ENCODE data around the gene IL34.
"Not testable (repeated sequence)": the region's sequence is repeated elsewhere in the genome, so short reads cannot be mapped to it uniquely, and the experiment has no call there.

The IL34 gene

DNA sequence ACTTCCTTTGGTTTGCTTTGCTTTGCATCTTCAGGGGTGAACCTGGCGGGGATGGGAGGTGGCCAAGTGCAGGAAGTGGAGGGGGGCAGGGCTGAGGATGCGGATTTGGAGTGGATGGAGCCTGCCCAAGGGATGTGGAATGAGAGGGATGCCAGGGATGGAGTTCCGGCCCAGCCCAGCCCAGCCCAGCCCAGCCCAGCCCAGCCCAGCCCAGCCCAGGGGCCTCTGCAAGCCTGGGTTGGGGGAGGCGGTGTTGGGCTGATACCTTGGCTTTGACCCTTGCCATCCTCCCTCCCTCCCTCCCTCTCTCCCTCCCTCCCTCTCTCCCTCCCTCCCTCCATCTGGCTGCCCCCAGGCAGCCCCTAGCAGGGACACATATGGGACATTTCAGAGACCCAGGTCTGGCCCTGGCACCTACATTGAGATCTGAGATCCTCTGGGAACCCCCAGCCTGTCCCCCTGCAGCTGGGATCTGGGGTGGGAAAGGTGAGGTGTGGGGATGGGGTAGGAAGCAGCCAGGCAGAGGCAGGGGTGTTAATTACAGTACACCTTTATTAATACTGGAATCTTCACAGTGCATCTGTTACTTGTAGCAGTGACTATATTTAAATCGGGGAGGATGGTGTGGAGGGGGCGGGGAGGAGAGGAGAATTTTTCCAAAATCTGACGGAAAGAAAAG is 14.5 kb downstream of the IL34 start:
- no peaks in the 10 kb centered on the region for H3K9me3 Mint-ChIP-seq
- H3K4me1 Mint-ChIP-seq = no peaks in the 10 kb centered on the region
- H3K4me3 Mint-ChIP-seq = no peak overlapping the region
- H3K36me3 Mint-ChIP-seq = no peaks in the 10 kb centered on the region
- no peak for ATAC-seq
- no peak overlapping the region for H3K27ac Mint-ChIP-seq
- DNase-seq (ENCODE audit: low spot score in 2 of 2) = no peak

DNA sequence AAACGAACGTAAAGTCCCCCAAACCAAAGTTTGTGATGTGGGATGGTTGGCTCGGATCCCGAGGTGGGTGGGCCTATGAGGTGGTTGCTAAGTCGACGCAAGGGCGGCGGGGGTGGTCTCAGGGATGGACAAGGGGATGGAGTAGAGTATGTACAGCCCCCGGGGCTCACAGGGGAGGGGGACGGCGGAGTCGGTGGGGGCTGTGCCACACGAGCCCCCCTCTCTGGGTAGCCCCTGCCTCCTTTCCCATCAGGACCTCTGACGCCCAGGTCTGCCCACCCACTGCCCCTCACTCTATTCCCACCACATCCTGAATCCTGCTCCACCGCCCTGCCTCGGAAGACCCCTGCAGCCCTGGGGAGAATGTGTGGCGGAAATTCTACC is 15.2 kb downstream of the IL34 start:
- no peaks in the 10 kb centered on the region for H3K4me1 Mint-ChIP-seq
- no peak for DNase-seq (ENCODE audit: low spot score in 2 of 2)
- no peaks in the 10 kb centered on the region for H3K36me3 Mint-ChIP-seq
- no peak overlapping the region for H3K27ac Mint-ChIP-seq
- H3K9me3 Mint-ChIP-seq = no peaks in the 10 kb centered on the region
- no peak for ATAC-seq
- H3K4me3 Mint-ChIP-seq = no peak overlapping the region

DNA sequence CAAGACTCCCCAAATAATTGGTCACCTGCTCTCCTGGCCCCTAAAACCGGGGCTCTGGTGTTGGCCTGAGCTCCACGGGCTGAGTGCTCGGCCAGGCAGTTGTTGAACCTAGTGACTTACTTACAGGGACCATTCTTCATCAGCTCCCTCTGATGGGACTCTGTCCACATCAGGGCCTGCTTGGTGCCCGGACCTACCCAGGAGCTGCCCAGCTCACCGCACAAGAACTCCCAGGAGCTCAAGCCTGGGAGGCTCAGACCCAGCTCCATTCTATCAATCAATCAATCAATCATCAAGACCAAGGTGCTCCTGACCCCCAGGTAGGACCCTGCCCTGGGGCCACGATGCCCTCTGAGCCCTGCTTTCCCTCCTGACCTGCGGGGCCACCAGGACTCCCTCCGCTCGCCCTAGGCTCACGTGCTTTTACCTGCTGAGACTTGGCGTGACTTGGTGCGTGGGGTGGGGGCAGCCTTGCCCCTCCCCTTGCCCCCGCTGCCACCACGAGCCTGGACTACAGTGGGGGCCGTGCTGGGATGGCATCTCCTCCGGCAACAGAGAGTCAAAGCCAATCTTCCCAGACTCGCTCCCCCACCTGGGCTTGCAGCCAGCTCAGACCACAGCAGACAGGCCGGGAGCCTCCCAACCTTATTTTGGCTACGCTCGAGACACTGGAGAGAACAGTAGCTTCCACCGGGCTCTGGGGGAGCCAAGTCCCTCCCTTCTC is 15.7 kb downstream of the IL34 start:
- no peak for DNase-seq (ENCODE audit: low spot score in 2 of 2)
- H3K27ac Mint-ChIP-seq = no peak overlapping the region
- no peaks in the 10 kb centered on the region for H3K4me1 Mint-ChIP-seq
- no peak overlapping the region for H3K4me3 Mint-ChIP-seq
- no peak for ATAC-seq
- no peaks in the 10 kb centered on the region for H3K9me3 Mint-ChIP-seq
- no peaks in the 10 kb centered on the region for H3K36me3 Mint-ChIP-seq

DNA sequence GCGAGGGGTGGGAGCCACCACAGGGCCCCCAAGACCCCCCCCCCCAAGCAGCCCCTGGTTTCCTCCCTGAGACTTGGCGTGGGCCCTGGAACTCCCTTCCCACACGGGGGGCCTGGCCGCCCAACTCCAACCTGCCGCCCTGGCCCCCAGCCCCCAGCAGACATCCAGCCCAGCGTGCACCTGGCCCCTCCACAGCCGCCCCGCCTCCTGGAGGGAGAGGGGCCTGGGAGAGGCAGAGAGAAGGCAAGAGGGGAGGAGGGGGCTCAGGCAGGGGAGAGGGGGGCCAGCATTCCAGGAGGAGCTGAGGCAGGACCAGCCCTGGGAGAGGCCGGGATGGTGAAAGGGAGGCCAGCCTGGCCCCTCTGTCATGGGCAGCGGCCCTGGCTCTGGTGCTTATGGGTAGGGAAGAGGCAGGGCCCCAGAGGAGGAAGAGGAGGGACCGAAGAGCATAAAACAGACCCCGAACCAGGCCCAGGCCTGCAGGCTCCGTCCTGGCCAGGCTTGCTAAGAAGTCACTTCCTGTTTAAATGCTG is 16.7 kb downstream of the IL34 start:
- DNase-seq (ENCODE audit: low spot score in 2 of 2) = no peak
- Mint-ChIP-seq H3K4me1 (no peaks in the 10 kb centered on the region), H3K36me3 (no peaks in the 10 kb centered on the region), H3K27ac (no peak overlapping the region), H3K4me3 (no peak overlapping the region), H3K9me3 (no peaks in the 10 kb centered on the region)
- ATAC-seq = no peak

DNA sequence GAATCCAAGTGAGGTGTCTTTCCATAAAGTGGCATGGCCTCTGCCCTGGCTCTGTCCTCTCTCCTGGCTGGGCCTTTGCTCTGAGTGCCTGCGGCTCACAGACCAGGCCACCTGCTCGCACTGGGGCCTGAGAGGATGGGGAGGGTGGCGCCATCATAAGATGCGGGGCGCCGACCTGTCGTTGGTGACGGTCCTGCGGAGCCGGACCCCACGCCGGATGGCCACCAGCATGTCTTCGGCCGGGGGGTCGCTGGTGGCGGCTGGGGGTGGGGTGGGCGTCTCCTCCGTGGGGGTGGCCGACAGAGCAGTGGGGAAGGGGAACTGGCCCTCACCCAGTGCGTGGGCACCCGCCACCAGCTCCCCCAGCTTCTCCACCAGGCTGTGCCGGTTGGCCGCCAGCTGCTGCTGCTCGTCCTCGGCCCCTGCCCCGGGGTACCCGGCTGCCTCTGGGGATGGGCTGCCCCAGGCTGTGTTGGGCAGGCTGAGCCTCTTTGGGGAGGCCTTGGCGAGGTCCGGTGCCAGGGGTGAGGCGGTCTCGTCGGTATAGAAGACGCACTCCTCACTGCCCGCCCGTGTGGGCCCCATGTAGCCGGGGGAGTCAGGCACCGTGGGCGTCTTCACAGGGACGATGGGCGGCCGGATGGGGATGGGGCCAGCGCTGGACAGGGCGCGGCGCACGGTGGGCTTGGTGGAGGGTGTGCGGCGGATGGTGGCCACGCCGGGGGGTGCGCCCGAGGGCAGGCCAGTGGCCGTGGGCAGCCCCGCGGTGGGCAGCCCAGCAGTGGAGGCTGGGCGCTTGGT is 17.4 kb downstream of the IL34 start:
- DNase-seq (ENCODE audit: low spot score in 2 of 2) (no peak), ATAC-seq (no peak)
- no peaks in the 10 kb centered on the region for H3K36me3 Mint-ChIP-seq
- H3K4me1 Mint-ChIP-seq = no peaks in the 10 kb centered on the region
- no peak overlapping the region for H3K4me3 Mint-ChIP-seq
- H3K27ac Mint-ChIP-seq = no peak overlapping the region
- H3K9me3 Mint-ChIP-seq = no peaks in the 10 kb centered on the region

DNA sequence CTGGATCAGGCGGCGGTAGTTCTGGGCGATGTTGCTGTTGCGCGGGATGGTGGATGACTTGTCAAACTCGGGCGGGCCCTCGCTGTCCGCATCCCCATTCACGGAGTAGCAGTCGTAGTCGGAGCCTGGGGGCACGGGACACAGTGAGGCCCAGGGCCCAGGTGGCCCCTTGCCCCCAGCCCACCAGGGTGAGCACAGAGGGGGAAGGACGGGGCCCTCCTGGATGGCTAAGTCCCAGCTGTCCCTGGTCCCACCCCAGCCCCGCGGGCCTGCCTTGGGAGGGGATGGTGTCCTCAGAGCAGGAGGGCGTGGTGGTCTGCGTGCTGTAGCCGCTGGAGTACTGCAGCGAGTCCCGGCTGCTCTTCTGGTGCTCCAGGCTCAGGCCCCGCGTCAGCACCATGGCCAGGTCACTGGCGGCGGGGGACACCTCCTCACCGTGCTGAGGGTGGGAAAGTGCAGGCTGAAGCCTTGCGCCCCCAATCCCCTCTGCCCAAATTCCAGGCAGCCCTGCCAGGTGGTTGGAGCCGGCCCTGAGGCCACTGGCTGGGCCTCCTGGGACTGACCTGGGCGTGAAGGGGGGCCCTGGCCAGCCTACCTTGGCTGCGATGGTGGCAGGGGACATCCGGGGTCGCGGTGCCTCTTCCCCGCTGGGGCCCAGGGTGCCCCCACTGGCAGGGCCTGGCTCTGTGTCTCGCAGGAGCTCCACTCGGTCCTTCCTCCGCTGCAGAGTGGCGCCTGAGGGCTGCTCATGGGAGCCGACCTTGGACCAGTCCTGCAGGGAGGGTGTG is 18.2 kb downstream of the IL34 start:
- no peaks in the 10 kb centered on the region for H3K4me1 Mint-ChIP-seq
- no peak overlapping the region for H3K27ac Mint-ChIP-seq
- no peak for DNase-seq (ENCODE audit: low spot score in 2 of 2)
- H3K36me3 Mint-ChIP-seq = no peaks in the 10 kb centered on the region
- ATAC-seq = no peak
- no peak overlapping the region for H3K4me3 Mint-ChIP-seq
- no peaks in the 10 kb centered on the region for H3K9me3 Mint-ChIP-seq

DNA sequence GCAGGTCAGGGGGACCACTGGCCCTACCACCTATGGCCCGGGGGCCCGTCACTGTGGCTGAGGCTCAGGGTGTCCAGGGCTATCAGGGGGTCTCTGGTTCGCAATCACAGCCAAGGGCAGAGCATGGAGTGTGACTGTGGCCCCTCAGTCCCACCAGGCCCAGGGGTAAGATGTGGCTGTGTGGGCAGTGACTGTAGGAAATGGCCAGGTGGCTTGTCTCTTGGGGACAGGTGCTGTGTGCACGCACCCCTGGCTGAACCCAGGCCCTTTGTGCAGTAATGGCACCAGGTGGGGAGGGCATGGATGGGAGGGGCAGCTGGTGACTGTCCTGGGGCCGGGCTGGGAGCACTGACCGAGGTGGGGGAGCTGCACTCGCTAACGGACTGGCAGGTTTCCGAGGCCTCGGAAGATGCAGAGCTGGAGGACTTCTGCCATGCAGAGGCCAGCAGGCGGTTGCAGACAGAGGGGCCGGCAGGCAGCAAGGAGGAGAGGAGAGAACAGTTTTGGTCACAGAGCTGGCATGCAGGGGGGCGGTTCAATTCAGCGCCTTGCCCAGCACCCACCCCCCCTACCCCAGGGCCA is 18.8 kb downstream of the IL34 start:
- H3K4me1 Mint-ChIP-seq = no peaks in the 10 kb centered on the region
- ATAC-seq (no peak), DNase-seq (ENCODE audit: low spot score in 2 of 2) (no peak)
- no peak overlapping the region for H3K4me3 Mint-ChIP-seq
- no peak overlapping the region for H3K27ac Mint-ChIP-seq
- no peaks in the 10 kb centered on the region for H3K9me3 Mint-ChIP-seq
- no peaks in the 10 kb centered on the region for H3K36me3 Mint-ChIP-seq

DNA sequence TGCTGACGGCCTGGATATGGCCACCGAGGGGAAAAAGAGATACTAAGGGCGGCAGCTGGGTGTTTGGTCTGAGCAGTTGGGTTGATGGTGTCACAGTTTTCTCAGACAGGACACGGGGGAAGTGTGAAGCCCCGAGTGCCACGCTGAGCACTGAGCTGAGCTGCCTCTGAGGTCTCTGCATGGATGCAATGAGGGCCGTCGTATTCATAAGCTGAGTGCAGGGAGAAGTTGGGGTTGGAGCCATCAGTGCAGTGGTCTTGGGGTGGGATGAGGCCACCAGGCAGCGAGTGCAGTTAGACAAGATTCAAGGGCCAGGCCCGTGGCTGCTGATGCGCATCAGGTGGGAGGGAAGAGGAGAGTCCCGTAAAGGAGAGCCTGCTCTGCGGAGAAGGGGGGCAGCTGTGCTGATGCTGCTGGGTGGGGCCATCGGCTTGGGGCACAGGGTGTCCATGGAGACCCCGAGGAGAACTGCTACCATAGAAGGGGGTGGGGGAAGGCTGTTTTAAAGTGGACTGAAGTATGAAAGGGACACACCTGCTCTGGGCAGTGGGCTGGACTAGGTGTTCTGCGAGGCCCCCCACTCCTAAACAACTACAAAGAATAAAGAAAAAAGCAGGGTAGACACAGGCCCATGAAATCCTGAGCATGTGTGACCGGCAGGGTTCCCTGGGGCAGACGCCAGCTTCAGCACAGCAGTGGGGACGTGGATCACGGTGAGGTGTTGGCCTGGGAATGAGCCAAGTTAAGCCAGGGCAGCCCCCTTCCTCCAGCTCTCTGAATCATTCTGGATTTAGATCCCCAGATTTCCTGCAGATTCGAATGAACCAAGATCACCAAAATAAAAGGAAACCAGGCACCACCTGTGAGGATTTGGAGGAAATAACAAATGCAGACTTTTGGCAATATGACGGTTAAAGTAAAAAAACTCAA is 19.7 kb downstream of the IL34 start:
- Mint-ChIP-seq H3K9me3 (no peaks in the 10 kb centered on the region), H3K4me1 (no peaks in the 10 kb centered on the region), H3K4me3 (no peak overlapping the region), H3K27ac (no peak overlapping the region), H3K36me3 (no peaks in the 10 kb centered on the region)
- DNase-seq (ENCODE audit: low spot score in 2 of 2) = no peak
- no peak for ATAC-seq

DNA sequence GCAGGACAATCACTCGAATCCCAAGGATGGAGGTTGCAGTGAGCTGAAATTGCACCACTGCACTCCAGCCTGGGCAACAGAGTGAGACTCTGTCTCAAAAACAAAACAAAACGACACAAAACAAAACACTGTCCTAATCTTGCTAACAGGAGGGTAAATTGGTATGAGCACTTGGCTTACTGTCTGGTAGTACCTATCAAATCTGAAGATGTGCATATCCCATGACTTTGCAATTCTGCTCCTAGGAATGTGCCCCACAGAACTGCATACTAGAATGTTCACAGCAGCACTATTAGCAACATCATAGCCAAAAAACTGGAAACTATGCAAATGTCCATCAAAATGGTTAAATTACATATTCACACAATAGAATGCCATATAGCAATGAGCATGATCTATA is 23.8 kb downstream of the IL34 start:
- H3K4me1 Mint-ChIP-seq = no peaks in the 10 kb centered on the region
- H3K27ac Mint-ChIP-seq = no peak overlapping the region
- no peak overlapping the region for H3K4me3 Mint-ChIP-seq
- no peaks in the 10 kb centered on the region for H3K36me3 Mint-ChIP-seq
- DNase-seq (ENCODE audit: low spot score in 2 of 2) (no peak), ATAC-seq (no peak)
- H3K9me3 Mint-ChIP-seq = no peaks in the 10 kb centered on the region

DNA sequence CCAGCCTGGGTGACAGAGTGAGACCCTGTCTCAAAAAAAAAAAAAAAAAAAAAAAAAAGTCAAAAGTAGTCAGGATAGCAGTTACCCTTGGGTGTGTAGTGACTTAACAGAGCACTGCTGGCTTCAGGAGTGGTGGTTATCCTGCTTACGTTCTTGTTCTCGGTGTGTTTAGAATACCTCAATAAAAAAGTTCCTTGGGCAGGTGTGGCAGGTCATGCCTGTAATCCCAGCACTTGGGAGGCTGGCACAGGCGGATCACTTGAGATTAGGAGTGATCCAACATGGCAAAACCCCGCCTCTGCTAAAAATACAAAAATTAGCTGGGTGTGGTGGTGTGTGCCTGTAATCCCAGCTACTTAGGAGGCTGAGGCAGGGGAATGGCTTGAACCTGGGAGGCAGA is 24.6 kb downstream of the IL34 start:
- not testable (repeated sequence) for ATAC-seq; H3K36me3 Mint-ChIP-seq; H3K4me1 Mint-ChIP-seq; H3K9me3 Mint-ChIP-seq; H3K27ac Mint-ChIP-seq; DNase-seq (ENCODE audit: low spot score in 2 of 2); H3K4me3 Mint-ChIP-seq

DNA sequence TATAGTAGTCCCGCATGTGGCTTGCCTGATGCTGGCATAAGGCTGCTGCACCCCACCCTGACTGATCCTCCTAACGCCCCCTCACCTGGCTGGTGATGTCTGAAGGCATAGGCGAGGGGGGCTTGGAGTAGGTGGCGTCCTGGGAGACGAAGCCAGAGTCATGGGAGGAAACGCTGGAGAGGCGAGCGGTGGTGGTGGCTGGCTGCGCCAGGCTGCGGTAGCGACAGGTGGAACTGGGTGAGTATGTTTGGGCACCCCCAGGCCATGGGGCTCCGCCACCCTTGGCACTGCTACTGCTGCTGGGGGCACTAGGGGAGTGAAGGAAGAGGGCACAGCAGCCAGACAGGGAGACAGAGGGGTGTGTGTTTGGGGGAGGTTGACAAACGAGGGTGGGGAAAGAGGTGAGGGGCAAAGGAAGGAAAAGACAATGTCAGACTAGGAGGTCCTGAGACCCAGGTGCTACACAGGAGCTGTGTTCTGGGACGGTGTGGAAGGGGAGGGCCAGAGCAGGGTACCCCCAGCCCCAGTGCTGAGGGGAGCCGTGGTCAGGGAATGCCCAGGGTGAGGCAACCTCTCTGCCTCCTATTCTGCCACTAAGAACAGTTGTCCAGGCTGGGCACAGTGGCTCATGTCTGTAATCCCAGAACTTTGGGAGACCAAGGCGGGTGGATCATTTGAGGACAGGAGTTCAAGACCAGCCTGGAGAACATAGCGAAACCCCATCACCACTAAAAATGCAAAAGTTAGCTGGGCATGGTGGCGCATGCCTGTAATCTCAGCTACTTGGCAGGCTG is 28.1 kb downstream of the IL34 start:
- ATAC-seq = no peak
- H3K27ac Mint-ChIP-seq = no peak overlapping the region

DNA sequence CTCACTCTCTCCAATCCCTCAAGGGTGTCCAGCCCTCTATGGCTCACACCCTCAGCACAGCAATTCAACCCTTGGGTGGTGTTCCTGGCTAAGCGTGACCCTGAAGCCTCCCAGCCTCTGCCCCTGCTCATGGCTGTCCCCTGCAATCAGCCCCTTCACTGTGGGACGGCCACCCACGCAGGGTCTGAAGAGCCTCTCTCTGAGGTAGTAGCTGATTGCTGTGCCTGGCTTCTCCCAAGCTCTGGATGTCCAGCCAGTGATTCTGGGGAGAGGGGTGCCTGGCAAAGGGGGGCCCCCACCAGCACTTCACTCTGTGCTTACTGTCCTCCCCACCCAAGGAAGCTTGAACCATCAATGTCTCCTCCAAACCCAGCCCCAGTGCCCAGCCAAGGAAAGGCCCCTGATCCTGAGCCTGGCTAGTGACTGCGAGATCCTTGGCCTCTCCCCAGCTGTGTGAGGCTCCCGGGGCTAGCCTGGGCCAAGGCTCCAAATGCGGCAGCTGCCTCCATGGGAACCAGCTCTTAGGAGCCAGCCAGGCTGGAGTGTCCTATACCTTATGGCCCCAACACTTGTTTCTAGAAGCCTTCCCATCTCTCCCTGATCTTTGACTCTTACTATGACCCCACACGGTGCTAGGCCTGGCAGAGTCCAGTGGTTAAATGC is 29.6 kb downstream of the IL34 start:
- Mint-ChIP-seq H3K4me1 (peaks cover 19% of the 10 kb centered on the region), H3K4me3 (no peak overlapping the region), H3K27ac (no peak overlapping the region), H3K9me3 (no peaks in the 10 kb centered on the region), H3K36me3 (no peaks in the 10 kb centered on the region)
- DNase-seq (ENCODE audit: low spot score in 2 of 2) (no peak), ATAC-seq (no peak)

More for the DNA sequence above, 28.1 kb downstream of the IL34 start:
- Mint-ChIP-seq H3K36me3 (no peaks in the 10 kb centered on the region), H3K4me3 (no peak overlapping the region), H3K9me3 (no peaks in the 10 kb centered on the region), H3K4me1 (peaks cover 12% of the 10 kb centered on the region)
- no peak for DNase-seq (ENCODE audit: low spot score in 2 of 2)
